Stimulated activated CD4-positive, alpha-beta T cell treated with anti-CD3 and anti-CD28 coated beads, Interleukin-12 subunit alpha, Interleukin-12 subunit beta, amount 100 ng/mL, for 48 hours (primary cell): ENCODE data around the gene PIK3CB.
"Not testable (repeated sequence)": the region's sequence is repeated elsewhere in the genome, so short reads cannot be mapped to it uniquely, and the experiment has no call there.

Experiments used
- DNase-seq, 3 donors: peaks; one replicate each; pipeline ENCODE4 v3.0.0-alpha.2; 2020; ENCODE audit warnings: low read depth in 2 of 3, low spot score in 1 of 3

Gene PIK3CB

DNA sequence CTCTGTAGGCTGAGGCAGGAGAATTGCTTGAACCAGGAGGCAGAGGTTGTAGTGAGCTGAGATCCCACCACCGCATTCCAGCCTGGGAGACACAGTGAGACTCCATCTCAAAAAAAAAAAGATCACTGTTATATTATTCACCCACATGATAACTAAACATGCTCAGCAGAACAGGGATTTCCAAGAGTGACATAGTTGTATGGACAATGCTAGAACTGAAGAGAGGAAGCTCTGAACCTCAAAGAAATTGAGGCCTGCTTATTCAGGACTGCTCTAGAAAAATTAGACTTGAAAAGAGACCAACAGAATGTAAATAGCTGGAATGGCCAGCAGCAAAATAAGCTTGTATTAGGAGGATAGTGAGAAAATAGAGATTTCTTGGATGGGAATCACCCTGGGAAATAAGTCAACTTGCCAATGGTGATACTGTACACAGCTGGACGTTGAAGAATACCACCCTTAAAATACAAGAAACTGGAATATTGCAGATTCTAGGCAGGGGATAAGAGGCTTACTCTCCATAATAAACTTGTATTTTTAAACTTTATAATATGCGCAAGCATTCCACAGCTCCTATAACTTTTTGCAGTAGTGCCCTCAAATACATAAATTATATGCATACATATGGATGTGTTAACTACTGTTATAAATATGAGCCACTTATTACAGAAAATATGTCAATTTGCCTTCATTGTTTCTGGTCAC lies 28.2 kb downstream of the PIK3CB start:
- no peak for DNase-seq

DNA sequence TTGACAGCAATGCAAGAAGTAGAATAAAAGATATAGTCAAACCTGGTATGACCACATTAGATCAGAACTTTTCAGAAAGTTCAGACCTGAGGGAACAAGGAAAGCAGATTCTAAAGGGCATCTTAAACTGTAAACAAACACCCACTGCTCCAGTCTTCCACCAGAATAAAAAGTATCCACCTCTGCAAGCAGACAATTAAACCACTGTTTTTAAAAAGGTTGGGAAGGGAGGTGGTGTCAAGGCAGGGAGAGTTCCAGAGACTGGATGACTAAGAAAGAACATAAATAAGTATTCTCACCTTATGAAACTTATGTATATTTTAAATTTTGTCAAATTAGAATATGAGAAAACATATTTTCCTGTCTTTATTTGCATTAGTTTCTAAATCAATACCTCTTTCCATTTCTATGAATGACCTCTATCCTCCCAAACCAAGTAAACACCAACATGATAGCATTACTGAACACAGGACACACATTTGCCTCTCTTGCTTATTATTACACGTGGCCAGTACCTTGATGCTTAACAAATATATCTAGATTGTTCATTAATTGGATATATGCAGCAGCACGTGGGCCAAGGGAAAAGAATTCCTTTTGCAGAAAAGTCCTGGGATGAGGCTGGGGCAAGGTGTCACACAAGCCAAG lies 31.6 kb downstream of the PIK3CB start:
- DNase-seq = no peak

- DNase-seq = not testable (repeated sequence)
These were observed 32.5 kb downstream of the PIK3CB start for GRCh38 chr3:138802223-138802622.

GRCh38 chr3:138801792-138802191 lies 32.9 kb downstream of the PIK3CB start:
- DNase-seq = no peak

- DNase-seq = no peak
These were observed 34.5 kb downstream of the PIK3CB start for GRCh38 chr3:138800248-138800647.

DNA sequence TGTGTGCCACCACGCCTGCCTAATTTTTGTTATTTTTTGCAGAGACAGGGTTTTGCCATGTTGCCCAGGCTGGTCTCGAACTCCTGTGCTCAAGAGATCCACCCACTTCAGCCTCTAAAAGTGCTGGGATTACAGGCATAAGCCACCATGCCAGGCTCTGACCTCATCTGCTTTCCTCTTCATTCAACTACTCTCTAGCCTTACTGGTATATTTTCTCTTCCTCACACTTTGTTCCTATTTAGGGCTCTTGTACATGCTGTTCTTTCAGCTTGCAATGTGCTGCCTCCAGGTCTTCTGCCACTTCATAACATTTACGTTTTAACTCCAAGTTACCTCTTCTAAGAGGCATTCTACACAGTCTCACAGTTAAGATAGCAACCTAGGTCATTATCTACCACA lies 34.9 kb downstream of the PIK3CB start:
- DNase-seq = no peak

DNA sequence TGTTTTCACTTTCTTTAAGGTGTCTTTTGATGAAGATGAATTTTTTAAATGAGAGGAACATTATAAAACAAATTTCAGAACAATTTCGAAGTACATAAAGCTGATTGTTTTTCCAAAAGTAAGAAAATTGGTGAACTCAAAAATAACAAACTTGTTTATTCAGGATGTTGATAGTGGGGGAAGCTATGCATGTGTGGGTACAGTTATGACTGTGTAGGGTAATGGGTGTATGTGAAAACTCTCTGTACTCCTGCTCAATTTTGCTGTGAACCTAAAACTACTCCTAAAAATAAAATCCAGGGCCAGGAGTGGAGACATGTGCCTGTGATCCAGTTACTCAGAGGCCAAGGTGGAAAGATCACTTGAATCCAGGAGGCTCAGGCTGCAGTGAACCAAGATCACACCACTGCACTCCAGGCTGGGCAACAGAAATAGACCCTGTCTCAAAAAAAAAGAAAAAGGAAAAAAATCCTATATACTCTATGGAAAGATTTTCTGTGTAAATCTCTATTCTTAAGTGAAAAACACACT lies 37.2 kb downstream of the PIK3CB start:
- DNase-seq = no peak

DNA sequence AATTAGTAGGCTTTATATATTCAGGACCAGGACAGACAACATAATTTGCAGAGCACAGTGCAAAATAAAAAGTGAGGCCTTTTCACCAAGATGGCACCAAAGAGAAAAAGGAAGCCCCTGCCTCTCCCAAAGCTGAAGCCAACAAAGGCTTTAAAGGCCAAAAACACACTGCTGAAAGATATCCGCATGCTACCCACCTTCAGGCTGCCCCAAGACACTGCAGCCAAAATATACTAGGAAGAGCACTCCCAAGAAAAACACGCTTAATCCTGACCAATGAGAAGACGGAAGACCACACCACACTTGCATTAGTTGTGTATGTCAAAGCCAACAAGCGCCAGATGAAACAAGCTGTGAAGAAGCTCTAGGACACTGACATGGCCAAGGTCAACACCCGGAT lies 38.0 kb downstream of the PIK3CB start:
- no peak for DNase-seq

- no peak for DNase-seq
These were observed 47.9 kb downstream of the PIK3CB start for GRCh38 chr3:138786788-138787271.

GRCh38 chr3:138785951-138786350 lies 48.8 kb downstream of the PIK3CB start:
- no peak for DNase-seq

DNA sequence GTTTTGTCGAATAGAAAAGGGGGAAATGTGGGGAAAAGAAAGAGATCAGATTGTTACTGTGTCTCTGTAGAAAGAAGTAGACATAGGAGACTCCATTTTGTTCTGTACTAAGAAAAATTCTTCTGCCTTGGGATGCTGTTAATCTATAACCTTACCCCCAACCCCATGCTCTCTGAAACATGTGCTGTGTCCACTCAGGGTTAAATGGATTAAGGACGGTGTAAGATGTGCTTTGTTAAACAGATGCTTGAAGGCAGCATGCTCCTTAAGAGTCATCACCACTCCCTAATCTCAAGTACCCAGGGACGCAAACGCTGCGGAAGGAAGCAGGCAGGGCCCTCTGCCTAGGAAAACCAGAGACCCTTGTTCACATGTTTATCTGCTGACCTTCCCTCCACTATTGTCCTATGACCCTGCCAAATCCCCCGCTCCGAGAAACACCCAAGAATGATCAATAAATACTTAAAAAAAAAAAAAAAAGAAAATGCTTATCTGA lies 49.3 kb downstream of the PIK3CB start:
- DNase-seq = not testable (repeated sequence)

GRCh38 chr3:138782755-138783154 lies 52.0 kb downstream of the PIK3CB start:
- DNase-seq = no peak

- DNase-seq = no peak
These were observed 53.7 kb downstream of the PIK3CB start for GRCh38 chr3:138781012-138781470.

DNA sequence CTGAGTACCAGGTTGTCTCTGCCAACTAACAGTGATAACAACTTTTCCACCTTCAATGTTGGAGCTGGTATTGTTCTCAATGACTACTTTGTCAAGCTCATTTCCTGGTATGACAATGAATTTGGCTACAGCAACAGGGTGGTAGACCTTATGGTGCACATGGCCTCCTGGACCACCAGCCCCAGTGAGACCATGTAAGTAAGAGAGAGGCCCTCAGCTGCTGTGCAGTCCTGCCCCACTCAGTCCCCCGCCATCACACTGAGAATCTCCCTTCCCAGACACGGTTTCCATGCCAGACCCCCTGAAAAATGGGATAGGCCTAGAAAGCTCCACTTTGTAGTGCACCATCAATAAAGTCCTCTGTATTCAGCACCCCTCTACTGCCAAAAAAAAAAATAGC lies 56.1 kb downstream of the PIK3CB start:
- DNase-seq = no peak

DNA sequence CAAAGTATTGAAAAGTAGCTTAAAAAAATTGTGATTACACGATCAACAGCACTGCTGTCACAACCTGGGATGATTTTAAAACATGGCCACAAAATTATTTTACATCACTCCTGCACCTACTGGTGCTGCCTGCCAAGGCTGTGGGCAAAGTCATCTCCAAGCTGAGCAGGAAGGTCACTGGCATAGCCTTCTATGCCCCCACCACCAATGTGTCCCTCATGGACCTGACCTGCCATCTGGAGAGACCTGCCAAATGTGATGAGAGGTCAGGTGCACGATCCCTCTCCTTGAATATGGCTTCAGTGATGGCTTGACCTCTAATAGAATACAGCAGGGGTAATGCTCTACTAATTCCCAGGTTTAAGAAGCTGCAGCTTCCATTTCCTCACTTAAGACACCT lies 57.8 kb downstream of the PIK3CB start:
- DNase-seq = no peak

DNA sequence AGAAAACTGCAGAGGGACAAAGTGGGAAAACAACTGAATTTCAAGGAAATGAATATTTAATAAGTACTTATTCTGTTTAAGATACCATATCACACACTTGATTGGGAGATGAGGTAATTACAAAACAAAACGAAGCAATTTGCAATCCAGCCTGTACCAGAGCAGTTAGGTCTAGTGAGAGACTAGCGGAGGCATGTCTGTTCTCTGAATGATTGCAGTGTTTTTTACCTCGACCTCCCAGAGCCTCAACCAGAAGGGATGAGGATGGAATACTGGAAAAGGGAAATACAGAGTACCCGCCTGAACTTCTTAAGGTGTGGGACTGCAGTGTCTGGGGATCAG lies 59.5 kb downstream of the PIK3CB start:
- no peak for DNase-seq

GRCh38 chr3:138774529-138775253 lies 60.0 kb downstream of the PIK3CB start:
- DNase-seq = peak in 1 of 3 donors; percentile 32

GRCh38 chr3:138771585-138771984 lies 63.1 kb downstream of the PIK3CB start:
- no peak for DNase-seq

DNA sequence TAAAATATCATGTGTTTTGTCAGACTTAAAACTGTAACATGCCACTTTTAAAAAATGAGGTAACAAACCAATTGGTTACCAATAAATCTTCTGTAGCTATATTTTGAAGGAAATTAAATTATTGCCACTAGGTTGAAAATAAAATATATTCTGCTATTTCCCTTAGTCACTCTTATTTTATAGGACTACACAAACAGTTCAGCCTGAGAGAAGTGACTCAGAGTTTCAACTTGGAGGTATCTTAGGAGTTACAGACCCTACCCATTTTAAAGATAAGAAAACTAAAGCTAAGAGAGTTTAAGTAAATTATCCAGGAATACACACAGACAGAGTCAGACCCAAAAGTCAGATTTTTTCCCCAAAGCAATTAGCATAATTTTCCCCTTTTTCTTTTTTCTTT lies 65.1 kb downstream of the PIK3CB start:
- DNase-seq = no peak

GRCh38 chr3:138768946-138769345 lies 65.8 kb downstream of the PIK3CB start:
- DNase-seq = no peak

DNA sequence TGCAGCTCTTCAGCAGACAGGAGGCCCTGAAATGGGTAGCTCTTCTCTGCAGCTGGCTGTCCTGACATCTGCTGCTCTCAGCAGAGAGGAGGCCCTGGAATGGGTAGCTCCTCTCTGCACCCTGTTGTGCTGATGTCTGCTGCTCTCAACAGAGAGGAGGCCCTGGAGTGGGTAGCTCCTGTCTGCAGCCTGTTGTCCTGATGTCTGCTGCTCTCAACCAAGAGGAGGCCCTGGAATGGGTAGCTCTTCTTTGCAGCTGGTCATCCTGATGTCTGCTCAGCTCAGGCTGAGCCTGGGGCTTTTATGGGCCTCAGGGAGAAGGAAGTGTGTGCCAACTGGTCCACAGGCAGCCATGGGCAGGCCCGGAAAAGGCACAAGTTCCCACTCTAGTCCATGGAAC lies 66.6 kb downstream of the PIK3CB start:
- no peak for DNase-seq
